Activated CD4-positive, alpha-beta T cell treated with anti-CD3 and anti-CD28 coated beads for 1 hour (primary cell): ENCODE results near the gene MPZL3.

Experiments used
- DNase-seq: peaks from one replicate; pipeline ENCODE4 v3.0.0-alpha.2; 2020

Gene MPZL3

GRCh38 chr11:118251858-118252652 is at the start of gene MPZL3:
Gene MPZL3, minus strand, starts transcription at chr11:118252365. Its CDS starts 71 bp downstream, at chr11:118252294.
- peak; percentile 72 for DNase-seq

- DNase-seq, result no peak
These were observed 49.5 kb upstream of the MPZL3 start for GRCh38 chr11:118301600-118302195.

GRCh38 chr11:118295815-118296454 is 43.8 kb upstream of the MPZL3 start:
- no peak for DNase-seq

DNA sequence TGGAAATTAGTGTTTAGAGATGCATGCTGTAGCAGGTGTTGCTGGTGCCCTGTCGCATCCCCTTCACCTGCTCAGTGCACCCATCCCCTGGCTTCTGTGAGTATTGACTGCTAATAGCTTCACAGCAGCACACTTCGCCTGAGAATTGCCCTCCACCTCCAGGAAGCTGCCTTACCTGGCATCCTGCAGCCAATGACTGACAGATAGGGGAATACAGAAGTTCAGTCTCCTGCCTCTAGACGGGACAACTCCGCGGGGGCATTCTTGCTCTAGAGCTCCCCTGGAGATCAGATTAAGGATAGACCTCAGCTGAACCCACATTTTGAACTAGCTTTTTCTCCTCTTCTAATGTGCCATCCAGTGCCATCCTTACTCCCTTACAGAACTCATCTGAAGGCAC is 43.0 kb upstream of the MPZL3 start:
- no peak for DNase-seq

- DNase-seq, result no peak
These were observed 41.9 kb upstream of the MPZL3 start for GRCh38 chr11:118294053-118294452.

DNA sequence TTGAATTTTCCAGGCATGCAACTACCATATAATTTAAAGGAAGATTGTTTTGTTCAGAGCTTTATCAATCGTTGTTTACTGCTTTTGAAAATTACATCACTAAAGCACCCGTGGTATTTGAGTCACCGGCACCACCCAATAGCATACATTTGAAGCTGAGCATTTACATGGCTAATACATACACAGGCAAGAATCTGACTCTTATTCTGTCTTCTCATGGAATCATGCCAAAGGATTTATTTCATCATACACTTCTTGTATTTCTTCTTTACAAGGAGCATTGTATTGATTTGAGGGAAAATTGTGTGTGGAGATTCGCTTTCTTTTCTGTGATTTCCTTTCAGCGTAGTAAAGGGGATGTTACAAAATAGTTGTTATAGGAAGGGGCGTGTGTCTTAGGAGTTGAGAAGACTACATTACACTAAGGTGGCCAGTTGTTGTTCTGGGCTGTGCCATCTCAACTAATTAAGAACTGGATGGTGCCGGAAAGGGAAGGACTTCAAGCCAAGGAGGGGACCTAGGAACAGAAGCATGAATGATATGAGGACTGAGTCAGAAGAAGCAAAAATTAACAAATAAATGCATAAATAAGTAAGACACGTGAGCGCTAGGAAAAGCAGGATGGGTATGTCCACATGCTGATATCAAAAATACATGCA is 39.4 kb upstream of the MPZL3 start:
- no peak for DNase-seq

GRCh38 chr11:118290923-118291322 is 38.8 kb upstream of the MPZL3 start:
- no peak for DNase-seq

DNA sequence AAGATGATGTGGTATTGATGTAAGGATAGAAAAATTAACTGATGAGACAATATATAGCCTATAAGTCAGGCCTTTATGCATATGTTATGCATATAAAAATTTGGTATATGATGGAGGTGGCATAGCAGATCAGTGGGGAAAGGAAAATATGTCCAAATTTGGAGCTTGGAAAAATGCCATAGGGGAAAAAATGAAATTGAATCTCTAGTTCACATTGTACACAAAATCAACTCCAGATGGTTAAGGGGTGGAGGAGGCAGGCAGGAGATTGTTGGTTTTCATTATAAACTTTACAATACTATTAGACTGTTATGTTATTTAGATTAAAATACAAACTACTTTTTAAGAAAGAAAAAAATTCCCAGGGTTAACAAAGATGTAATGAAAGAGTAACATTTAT is 37.2 kb upstream of the MPZL3 start:
- no peak for DNase-seq

DNA sequence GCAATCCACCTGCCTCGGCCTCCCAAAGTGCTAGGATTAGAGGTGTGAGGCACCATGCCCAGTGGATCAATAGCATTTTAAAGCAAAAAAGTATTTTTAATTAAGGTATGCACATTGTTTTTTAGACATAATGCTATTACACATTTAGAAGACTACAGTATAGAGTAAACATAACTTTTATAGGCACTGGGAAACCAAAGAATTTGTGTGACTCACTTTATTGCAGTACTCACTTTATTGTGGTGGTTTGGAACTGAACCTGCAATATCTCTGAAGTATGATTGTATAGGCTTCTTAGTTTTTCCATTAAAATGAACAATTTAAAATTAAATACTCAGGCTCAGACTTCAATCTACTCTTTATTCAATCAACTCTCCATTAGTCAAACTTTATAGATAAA is 34.8 kb upstream of the MPZL3 start:
- DNase-seq, result no peak

DNA sequence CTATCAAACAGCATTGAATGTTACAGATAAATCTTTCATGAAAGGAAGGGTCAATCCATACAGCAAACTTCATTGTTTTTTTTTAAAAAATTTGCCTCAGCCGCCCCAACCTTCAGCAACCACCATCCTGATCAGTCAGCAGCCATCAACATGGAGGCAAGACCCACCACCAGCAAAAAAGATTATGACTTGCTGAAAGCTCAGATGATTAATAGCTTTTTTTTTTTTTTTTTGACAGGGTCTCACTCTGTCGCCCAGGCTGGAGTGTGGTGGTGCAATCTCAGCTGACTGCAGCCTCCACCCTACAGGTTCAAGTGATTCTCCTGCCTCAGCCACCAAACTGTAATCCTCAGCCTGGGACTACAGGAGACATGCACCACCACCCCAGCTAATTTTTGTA is 34.4 kb upstream of the MPZL3 start:
- no peak for DNase-seq

- no peak for DNase-seq
These were observed 31.7 kb upstream of the MPZL3 start for GRCh38 chr11:118283756-118284350.

DNA sequence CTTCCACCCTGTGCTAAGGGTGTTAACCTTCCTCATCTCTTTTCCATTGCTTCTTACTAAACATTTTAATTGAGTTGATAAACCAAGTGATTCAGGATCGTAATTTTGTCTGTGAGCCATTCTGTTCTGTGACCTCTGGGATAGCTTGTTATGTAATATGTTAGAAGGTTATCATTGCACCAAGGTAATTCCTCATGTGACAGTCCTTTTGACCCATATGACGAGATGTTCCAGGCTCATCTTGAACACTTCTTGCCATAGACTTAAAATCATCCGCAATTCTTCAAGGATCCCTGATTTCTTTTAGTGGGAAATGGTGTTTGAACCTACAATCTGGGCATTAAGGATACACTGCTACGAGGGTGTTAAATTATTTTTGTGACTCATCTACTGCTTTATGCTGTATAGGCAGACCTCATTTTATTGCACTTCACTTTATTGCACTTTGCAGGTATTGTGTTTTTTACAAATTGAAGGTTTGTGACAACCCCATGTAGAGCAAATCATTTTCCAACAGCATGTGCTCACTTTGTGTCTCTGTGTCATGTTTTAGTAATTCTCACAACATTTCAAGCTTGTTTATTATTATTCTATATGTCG is 31.0 kb upstream of the MPZL3 start:
- DNase-seq, result no peak

GRCh38 chr11:118282606-118283005 is 30.4 kb upstream of the MPZL3 start:
- DNase-seq, result no peak

- DNase-seq, result no peak
These were observed 29.1 kb upstream of the MPZL3 start for GRCh38 chr11:118281284-118281683.

DNA sequence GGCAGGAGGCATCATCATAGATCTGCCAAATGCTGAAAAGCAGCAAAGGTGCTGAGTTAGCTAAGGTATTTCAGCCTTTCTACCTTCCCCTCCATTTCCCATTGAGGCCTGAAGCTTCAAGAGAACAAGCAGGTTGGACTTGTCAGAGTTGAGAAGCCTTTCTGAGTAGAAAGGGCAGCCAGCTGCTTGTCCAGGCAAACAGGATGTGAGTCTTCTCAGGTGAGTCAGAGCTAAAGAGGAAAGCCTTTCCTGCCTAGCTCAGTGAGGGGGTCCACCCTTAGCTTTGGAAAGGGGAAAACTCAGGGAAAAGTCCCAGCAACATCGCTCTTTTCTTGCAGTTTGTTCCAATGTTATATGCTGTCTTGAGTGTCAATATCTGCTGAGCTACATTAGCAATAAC is 25.1 kb upstream of the MPZL3 start:
- DNase-seq, result no peak

DNA sequence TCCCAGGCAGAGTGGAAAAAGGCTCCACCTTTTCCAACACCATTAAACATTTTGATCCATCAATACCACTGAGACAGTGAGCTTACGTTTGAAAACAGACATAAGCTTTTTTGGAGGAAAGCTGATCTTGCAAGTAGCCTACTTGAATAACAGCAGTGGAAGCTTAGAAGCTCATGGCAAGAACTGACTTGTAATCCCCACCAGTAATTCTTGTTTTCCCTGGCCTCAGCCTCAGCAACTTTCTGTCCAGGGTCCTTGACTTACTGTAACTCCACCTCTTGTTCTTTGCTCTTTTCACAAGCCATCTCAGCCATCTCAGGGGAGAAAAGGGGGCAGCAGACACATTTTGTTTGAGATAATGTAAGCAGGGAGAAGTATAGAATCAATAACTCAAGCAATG is 24.3 kb upstream of the MPZL3 start:
- DNase-seq, result no peak

- no peak for DNase-seq
These were observed 23.0 kb upstream of the MPZL3 start for GRCh38 chr11:118275176-118275575.

DNA sequence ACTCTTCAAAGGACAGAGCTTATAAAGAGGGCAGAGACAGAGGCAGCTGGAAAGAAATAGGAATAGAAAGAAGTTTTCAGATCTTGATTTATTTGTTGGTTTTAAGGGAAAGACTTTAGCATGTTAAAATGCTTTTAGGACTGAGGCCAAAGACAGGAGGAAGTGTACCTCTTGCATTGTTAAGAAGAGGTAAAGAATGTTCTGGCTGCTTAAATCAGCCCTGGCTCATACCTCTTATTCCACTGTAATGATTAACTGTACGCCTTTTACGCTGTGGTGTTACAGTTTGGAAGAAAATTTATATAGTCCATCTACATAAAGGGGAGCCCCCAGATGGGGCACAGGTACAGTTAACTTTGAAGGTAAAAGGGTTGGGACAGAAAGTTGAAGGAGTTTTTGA is 22.0 kb upstream of the MPZL3 start:
- DNase-seq, result no peak

DNA sequence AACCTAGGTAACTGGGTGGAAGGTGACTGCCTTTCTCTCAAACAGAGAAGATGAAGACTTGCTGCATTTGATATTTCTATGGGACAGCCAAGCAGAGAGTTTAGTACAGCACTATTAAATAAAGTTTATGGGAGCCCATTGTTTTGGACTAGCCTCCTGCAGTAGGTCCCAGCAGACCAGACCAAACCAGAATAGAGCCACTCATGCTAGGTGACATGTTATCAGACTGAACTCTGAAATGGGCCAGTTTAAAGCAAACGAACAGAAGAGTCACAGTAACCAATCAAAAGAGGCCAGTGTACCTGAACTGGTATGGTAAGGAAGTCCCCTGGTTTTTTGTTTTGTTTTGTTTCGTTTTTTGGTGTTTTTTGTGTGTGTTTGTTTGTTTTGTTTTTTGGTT is 19.8 kb upstream of the MPZL3 start:
- no peak for DNase-seq

- no peak for DNase-seq
These were observed 15.3 kb upstream of the MPZL3 start for GRCh38 chr11:118267486-118267885.

DNA sequence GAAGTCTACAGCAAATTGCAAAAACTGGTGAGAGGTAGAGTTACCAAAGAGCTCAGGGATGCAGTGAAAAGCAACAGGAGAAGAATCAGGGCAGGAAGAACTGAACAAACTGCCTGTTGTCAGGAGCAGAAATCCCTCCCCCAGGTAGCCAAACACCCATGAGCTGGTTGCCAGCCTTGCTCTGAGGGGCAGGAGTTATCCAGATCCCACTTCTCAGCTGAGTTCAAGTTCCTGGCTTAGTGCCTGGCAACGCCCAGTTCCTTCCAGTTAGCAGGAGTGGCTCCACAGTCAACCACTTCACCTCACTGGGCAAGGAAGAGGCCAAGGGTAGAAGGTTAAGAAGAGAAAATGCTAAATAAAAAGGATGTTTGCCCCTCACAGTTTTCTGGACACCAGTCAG is 13.8 kb upstream of the MPZL3 start:
- no peak for DNase-seq

GRCh38 chr11:118264569-118265465 is 12.7 kb upstream of the MPZL3 start:
- no peak for DNase-seq
